Amniotic epithelial cell (primary cell): ENCODE results near the gene TMEM107.
"Not testable (repeated sequence)": the region's sequence is repeated elsewhere in the genome, so short reads cannot be mapped to it uniquely, and the experiment has no call there.

Experiments used
- DNase-seq: peaks from one replicate; pipeline ENCODE4 v3.0.0-alpha.2; 2010; ENCODE audit warnings: low read depth

Gene TMEM107

DNA sequence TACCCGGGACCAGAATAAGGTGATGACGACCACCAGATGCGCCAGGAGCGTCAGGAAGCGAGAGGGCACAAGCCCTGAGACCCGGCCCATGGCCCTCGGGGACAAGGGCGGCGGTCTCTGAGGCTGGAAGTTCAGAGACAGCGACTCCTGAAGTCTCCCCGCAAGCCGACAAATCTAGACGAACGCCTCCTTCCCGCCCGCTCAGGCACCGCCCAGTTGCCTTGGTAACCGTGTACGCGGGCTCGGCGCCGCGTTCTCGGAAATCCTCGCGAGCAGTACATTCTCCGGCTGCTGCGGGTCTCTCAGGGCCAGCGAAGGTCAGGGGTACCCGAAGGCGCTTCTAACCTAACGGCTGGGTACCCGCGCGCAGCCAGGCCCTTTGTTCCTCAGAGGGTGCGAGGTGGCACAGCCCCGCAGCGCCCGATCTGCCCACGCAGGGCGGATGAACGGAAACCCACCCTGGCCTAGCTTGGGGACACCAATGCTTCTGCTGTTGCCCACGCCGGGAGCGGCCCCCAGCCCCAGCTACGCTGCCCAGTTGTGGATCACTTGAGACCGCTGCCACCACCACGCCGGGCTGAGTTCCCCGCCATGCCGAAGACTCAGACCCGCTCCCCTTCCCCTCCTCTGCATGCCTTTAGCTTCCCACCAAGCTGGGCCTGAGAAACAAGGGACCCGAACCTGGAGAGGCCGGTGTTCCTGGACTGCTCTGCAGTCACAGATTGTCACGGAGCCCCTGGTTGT lies at the start of gene TMEM107:
Gene TMEM107 (minus strand): TSS at position 184 of the 744 bp plus-strand sequence. CDS start 94 bp downstream, at position 90.
- DNase-seq: peak; percentile 69

GRCh38 chr17:8224891-8225812 lies 49.0 kb upstream of the TMEM107 start:
- no peak for DNase-seq

DNA sequence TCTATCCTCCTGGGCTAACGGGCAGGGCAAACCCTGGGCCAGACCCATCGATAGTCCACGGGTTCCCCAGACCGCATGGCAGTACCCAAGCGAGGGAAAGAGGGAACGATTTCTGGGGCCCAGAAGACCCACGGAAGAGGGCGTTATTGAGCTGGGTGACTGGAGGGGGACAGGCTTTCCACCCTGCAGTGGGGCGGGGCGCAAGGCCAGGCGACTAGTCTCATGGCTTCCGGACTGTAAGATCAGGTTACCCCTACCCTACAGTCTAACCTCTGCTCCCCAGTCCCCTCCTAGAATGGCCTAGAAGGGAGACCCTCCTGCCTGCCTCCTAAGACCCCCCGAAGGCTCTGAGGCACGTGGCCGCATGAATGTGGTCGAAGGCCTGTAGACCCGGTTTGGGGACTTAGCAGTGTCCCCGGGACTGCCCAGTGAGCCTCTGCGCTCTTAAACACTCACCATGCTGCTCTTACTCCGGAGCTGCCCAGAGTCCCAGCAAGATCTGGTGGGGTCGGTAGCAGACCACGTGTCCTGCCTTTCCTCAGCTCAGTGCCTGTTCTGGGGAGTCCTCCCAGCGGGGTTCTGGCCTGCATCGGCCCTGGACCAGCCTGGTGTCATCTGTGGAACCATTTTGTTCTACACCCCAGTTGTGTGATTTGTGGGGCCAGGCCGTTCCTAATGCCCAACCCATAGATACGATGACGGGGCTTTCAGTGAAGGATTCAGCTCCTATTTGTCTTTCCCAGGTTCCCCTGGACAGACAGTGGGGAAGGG lies 47.4 kb upstream of the TMEM107 start:
- DNase-seq: peak; percentile 19

DNA sequence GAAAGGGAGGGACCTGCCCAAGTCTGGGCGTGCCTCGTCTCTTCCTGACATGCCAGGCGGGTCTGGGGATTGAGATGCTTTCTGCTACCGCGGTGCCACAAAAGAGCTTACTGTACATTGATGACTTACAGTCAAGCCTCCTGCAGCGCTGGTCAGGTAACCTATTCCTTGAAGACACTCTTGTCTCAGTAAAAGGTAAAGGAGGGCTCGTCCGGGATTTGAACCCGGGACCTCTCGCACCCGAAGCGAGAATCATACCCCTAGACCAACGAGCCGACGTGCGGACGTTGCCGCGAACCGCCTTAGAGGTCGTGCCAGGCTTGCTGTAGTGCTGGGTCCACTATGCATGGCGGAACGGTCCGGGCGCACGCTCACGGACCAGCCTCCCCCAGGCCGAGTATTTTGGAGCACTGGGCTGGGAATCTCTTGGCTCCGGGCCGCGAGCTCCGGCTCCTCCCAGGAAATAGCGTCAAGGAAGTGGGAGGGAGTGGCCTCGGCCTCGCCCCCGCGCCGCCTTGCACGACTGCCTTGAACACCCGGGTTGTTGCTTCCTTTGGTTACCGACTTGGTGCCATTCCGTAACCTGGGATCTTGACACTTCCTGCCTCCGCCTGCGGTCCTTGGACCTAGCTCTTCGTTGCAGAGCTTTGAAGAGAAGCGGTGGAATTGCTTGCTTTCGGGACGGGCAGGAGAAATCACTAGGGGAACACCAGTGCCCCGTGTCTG lies 46.6 kb upstream of the TMEM107 start:
- peak; percentile 89 for DNase-seq

GRCh38 chr17:8222380-8222629 lies 46.1 kb upstream of the TMEM107 start:
- no peak for DNase-seq

DNA sequence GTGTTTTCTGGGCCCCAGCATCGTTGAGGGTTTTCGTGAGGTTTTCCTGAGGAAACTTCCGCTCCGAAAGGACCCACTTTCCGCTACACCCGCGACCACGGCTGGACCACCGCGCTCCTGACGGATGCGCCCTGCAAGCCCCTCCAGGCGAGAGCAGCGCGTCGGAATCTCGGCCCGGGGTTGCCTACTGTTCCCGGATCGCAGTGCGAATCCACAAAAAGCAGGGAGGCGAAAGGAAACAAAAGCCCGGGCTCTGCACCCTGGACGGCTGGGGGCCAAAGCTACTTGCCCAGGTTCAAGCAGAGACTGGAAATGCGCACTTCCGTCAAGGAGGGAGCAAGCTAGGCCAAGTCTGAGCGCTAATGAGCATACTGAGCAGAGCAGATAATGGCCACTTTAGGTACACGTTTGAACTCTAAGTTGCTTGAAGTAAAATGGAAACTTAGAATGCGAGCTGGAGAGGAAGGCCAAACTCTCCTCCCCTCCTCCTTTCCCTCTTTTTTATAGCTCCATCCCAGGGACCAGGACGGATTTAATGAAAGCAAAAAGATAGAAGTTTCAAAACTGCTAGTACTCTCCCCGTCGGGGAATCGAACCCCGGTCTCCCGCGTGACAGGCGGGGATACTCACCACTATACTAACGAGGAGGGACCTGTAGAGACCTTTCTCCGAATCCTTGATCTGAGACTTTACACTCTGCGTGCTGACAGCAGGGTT lies 45.6 kb upstream of the TMEM107 start:
- DNase-seq: peak; percentile 88

DNA sequence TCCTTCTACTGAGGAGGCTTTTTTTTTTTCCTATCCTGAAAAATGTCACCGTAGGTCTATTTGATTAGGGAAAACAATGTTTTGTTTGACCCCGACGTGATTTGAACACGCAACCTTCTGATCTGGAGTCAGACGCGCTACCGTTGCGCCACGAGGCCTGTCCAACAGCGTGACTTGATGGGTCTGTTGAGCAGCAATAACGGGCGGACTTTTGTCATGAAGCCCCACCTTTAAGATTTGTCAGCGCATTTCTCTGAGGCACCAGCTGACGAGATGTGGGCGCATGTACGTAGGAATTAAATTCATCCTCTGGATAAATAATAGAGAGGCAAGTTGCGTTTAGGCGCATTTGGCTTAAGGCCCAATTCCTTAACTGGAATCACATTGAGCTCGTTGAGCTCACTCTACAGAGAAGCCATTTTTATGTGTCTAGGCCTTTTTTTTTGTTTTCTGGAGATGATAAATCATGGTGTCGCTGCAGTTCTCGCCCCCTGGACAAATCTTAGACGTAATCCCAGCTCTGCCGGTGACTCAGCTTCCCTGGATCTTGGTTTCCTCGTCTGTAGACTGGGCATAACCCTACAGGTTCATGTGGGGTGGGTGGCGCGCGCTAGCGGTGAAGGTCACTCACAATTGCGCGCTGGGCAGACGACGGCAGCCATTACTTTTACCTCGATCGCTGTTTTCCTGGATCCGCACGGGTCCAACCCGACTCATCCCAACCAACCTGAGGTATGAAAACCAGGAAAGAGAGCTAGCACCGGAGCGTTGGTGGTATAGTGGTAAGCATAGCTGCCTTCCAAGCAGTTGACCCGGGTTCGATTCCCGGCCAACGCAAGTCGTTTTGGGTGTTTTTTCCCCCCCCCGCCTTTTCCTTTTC lies 44.8 kb upstream of the TMEM107 start:
- peak; percentile 90 for DNase-seq

GRCh38 chr17:8214000-8214399 lies 37.8 kb upstream of the TMEM107 start:
- not testable (repeated sequence) for DNase-seq

GRCh38 chr17:8212312-8213180 lies 36.4 kb upstream of the TMEM107 start:
- DNase-seq: peak; percentile 59

GRCh38 chr17:8210761-8211458 lies 34.7 kb upstream of the TMEM107 start:
- no peak for DNase-seq

- DNase-seq: peak; percentile 93
These were observed 34.0 kb upstream of the TMEM107 start, which contains the start of gene AURKB for GRCh38 chr17:8209907-8210760. TSS of gene AURKB (minus strand) at chr17:8210575. CDS start at chr17:8210224, 351 bp downstream.

- no peak for DNase-seq
These were observed 30.4 kb upstream of the TMEM107 start for GRCh38 chr17:8206536-8206935.

DNA sequence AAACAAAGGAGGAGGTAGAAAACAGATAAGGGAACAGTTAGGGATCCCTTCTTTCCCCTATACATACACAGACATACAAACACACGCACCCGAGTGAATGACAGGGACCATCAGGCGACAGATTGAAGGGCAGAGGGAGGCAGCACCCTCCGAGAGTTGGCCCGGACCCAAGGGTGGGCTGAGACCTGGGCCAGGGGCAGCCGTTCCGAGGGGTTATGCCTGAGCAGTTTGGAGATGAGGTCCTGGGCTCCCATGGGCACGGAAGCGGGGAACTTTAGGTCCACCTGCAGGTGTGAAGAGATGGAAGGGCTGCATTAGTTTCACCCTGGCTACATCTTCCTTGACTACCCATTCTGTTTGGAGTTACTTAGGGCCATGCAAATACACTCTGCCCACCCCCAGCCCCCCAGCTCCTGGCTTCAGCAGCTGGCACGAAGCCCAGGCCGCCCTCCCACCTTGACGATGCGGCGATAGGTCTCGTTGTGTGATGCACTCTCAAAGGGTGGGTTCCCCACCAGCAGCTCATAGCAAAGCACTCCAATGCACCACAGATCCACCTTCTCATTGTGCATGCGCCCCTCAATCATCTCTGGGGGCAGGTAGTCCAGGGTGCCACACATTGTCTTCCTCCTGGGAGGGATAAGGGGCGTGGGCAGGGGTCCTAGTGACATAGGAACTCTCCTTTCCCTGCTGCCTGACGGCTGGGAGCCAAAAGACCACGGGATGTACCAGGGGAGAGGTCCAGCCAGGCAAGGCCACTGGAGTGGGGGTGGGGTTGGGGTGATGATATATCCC lies 28.8 kb upstream of the TMEM107 start:
- DNase-seq: no peak

DNA sequence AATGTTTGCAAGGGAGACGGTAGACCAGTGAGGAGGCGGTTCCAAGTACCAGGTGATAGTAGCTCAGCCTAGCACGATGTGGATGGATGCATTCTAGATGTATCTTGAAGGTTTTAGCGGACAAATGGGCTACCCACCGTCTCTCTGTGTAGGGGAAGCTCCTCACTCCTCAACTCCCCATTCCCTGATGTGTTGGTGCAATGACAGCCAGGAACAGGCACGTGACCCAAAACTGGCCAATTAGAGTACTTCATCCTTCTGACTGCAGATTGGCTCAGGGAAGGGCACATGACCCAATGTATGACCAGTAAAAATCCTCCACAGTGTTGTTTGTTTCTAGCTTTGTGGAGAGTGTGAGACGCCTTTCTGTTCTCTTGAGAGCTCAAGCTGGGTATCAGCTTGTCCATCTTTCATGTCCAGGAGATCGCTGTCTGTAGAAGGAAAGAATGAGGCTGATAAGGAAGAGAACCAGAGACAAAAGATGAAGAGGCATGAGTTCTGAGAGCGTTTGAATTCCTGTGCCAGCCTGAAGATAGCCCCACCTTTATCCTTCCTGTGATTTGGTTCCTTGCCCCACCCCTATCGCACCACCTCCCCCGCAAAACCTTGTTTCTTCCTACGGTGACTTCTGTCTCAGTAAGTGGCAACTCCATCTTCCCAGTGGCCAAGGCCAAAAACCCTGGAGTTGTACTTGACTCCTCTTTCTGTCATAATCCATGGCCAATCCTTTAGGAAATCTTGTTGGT lies 16.1 kb upstream of the TMEM107 start:
- DNase-seq: peak; percentile 96

DNA sequence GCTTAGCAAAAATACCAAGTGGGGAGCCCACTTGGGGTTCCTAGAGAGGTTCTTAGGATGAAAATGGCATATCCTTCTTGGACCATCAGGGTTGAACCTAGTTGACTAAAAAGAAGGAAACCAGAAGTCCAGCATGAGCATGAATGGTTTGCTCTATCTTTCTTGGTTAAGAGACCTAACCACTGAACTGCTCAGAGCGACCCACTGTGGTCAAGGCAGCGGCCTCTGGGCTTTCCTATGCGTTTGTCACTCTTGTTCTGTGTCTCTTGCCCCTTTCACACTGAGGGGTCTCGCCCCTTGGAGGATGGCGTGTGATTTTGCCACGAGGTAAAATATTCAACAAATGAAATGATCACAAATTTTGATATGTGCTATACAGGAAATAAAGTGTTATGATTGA lies 14.3 kb upstream of the TMEM107 start:
- no peak for DNase-seq
